K562 (cell line): ENCODE data around the gene GPR37L1.

Source experiments
- EWSR1 ChIP-seq: fragments of 450-650 bp; IDR thresholded peaks from 2 replicates; pipeline ENCODE4 v1.6.1; 2018; ENCODE audit warnings: borderline replicate concordance, mild to moderate bottlenecking, low read depth, moderate library complexity; ENCODE audit not compliant: partially characterized antibody
- EZH2 ChIP-seq: IDR thresholded peaks from 2 replicates; pipeline ENCODE4 v1.6.1; 2012; ENCODE audit warnings: low read depth, mild to moderate bottlenecking, inconsistent platforms, low read length, borderline replicate concordance
- NFYB ChIP-seq: IDR thresholded peaks from 2 replicates; pipeline ENCODE4 v1.6.1; 2011; ENCODE audit warnings: mild to moderate bottlenecking, moderate library complexity; ENCODE audit not compliant: insufficient read length; ENCODE audit errors: extremely low read depth
- NRF1 ChIP-seq, 2 experiments: fragments of 450-650 bp; IDR thresholded peaks in 1 of 2; conservative IDR thresholded peaks in 1 of 2; 2 replicates each; pipeline ENCODE4 v1.6.1; 2014; ENCODE audit warnings: mild to moderate bottlenecking in 2 of 2
- POLR2A ChIP-seq: fragments of 450-650 bp; conservative IDR thresholded peaks from 2 replicates; pipeline ENCODE4 v1.6.1; 2016
- POLR2AphosphoS5 ChIP-seq: IDR thresholded peaks from 2 replicates; pipeline ENCODE4 v1.6.1; 2011; ENCODE audit warnings: mild to moderate bottlenecking, low read depth, low read length, moderate library complexity; ENCODE audit not compliant: control insufficient read depth, insufficient read depth
- SMAD1 ChIP-seq: fragments of 150-350 bp; IDR thresholded peaks from 2 replicates; pipeline ENCODE4 v1.6.1; 2014; ENCODE audit warnings: low read length, low read depth; ENCODE audit not compliant: partially characterized antibody
- SMC3 ChIP-seq: conservative IDR thresholded peaks from 2 replicates; pipeline ENCODE4 v1.6.1; 2011; ENCODE audit warnings: low read depth, low read length, improper control_type of control experiment; ENCODE audit not compliant: insufficient read depth
- ZEB2 ChIP-seq: fragments of 450-650 bp; IDR thresholded peaks from 2 replicates; pipeline ENCODE4 v1.6.1; 2016
- TF ChIP-seq, protein P1 (sequence below), 3 experiments: IDR thresholded peaks in 2 of 3; conservative IDR thresholded peaks in 1 of 3; 2 replicates each; pipeline ENCODE4 v1.5.1; 2011 to 2012; ENCODE audit warnings: low read length in 3 of 3, mild to moderate bottlenecking in 3 of 3, control low read depth in 2 of 3, improper control_type of control experiment in 1 of 3, inconsistent platforms in 1 of 3, low read depth in 1 of 3, mixed read lengths in 1 of 3, moderate library complexity in 1 of 3; ENCODE audit not compliant: insufficient read depth in 2 of 3
- TF ChIP-seq, protein P2 (sequence below): sonication (generic); formaldehyde crosslinking; IDR thresholded peaks from 2 replicates; pipeline ENCODE4 v1.8.0; 2022; ENCODE audit warnings: mild to moderate bottlenecking, missing genetic modification reagents, borderline replicate concordance
- TF ChIP-seq, protein P3 (sequence below): sonication (generic); formaldehyde crosslinking; IDR thresholded peaks from 2 replicates; pipeline ENCODE4 v1.8.0; 2022; ENCODE audit warnings: missing genetic modification reagents, mild to moderate bottlenecking, borderline replicate concordance
- TF ChIP-seq, protein P4 (sequence below): sonication (generic); formaldehyde crosslinking; IDR thresholded peaks from 2 replicates; pipeline ENCODE4 v1.5.0; 2020; ENCODE audit warnings: missing genetic modification reagents
- TF ChIP-seq, protein P5 (sequence below): fragments of 450-650 bp; IDR thresholded peaks from 2 replicates; pipeline ENCODE4 v1.6.1; 2018; ENCODE audit not compliant: partially characterized antibody

DNA sequence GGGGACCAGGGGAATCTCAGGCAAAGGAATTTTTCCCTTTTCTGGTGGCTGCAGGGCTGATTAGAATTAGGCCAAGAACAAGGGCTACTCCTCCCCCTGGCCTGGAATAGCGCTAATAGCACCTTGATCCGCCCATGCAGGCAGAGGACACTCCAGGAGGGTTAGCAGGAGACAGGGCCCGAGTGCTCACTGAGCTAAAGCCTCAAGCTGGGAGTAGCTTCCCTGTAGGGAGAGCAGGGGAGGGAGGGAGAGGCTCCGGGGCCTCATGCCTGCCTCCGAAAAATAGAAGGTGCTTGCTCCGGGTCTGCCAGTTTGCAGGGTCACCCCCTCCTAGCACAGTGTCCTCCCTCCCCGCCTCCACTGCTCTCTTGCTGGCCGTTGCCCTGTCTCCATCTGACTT lies 33.9 kb downstream of the GPR37L1 start:
- TF ChIP-seq POLR2AphosphoS5 (no peak), NFYB (no peak), EZH2 (no peak), SMC3 (no peak), EWSR1 (no peak), NRF1 (conservative IDR thresholded peaks at IDR 0.05 in 1 of 2, IDR thresholded peaks at IDR 0.05 in 1 of 2) (no peak), ZEB2 (no peak), SMAD1 (no peak), POLR2A (no peak)
- TF ChIP-seq, protein P1, sequence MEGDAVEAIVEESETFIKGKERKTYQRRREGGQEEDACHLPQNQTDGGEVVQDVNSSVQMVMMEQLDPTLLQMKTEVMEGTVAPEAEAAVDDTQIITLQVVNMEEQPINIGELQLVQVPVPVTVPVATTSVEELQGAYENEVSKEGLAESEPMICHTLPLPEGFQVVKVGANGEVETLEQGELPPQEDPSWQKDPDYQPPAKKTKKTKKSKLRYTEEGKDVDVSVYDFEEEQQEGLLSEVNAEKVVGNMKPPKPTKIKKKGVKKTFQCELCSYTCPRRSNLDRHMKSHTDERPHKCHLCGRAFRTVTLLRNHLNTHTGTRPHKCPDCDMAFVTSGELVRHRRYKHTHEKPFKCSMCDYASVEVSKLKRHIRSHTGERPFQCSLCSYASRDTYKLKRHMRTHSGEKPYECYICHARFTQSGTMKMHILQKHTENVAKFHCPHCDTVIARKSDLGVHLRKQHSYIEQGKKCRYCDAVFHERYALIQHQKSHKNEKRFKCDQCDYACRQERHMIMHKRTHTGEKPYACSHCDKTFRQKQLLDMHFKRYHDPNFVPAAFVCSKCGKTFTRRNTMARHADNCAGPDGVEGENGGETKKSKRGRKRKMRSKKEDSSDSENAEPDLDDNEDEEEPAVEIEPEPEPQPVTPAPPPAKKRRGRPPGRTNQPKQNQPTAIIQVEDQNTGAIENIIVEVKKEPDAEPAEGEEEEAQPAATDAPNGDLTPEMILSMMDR (IDR thresholded peaks at IDR 0.05 in 2 of 3, conservative IDR thresholded peaks at IDR 0.05 in 1 of 3; ENCODE audit: insufficient read depth in 2 of 3, low read depth in 1 of 3, low read length in 3 of 3): no peak
- TF ChIP-seq, protein P2, sequence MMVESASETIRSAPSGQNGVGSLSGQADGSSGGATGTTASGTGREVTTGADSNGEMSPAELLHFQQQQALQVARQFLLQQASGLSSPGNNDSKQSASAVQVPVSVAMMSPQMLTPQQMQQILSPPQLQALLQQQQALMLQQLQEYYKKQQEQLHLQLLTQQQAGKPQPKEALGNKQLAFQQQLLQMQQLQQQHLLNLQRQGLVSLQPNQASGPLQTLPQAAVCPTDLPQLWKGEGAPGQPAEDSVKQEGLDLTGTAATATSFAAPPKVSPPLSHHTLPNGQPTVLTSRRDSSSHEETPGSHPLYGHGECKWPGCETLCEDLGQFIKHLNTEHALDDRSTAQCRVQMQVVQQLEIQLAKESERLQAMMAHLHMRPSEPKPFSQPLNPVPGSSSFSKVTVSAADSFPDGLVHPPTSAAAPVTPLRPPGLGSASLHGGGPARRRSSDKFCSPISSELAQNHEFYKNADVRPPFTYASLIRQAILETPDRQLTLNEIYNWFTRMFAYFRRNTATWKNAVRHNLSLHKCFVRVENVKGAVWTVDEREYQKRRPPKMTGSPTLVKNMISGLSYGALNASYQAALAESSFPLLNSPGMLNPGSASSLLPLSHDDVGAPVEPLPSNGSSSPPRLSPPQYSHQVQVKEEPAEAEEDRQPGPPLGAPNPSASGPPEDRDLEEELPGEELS: no peak
- TF ChIP-seq, protein P3, sequence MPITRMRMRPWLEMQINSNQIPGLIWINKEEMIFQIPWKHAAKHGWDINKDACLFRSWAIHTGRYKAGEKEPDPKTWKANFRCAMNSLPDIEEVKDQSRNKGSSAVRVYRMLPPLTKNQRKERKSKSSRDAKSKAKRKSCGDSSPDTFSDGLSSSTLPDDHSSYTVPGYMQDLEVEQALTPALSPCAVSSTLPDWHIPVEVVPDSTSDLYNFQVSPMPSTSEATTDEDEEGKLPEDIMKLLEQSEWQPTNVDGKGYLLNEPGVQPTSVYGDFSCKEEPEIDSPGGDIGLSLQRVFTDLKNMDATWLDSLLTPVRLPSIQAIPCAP: no peak
- TF ChIP-seq, protein P4, sequence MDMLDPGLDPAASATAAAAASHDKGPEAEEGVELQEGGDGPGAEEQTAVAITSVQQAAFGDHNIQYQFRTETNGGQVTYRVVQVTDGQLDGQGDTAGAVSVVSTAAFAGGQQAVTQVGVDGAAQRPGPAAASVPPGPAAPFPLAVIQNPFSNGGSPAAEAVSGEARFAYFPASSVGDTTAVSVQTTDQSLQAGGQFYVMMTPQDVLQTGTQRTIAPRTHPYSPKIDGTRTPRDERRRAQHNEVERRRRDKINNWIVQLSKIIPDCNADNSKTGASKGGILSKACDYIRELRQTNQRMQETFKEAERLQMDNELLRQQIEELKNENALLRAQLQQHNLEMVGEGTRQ (CRISPR knock-in tag): no peak
- TF ChIP-seq, protein P5, sequence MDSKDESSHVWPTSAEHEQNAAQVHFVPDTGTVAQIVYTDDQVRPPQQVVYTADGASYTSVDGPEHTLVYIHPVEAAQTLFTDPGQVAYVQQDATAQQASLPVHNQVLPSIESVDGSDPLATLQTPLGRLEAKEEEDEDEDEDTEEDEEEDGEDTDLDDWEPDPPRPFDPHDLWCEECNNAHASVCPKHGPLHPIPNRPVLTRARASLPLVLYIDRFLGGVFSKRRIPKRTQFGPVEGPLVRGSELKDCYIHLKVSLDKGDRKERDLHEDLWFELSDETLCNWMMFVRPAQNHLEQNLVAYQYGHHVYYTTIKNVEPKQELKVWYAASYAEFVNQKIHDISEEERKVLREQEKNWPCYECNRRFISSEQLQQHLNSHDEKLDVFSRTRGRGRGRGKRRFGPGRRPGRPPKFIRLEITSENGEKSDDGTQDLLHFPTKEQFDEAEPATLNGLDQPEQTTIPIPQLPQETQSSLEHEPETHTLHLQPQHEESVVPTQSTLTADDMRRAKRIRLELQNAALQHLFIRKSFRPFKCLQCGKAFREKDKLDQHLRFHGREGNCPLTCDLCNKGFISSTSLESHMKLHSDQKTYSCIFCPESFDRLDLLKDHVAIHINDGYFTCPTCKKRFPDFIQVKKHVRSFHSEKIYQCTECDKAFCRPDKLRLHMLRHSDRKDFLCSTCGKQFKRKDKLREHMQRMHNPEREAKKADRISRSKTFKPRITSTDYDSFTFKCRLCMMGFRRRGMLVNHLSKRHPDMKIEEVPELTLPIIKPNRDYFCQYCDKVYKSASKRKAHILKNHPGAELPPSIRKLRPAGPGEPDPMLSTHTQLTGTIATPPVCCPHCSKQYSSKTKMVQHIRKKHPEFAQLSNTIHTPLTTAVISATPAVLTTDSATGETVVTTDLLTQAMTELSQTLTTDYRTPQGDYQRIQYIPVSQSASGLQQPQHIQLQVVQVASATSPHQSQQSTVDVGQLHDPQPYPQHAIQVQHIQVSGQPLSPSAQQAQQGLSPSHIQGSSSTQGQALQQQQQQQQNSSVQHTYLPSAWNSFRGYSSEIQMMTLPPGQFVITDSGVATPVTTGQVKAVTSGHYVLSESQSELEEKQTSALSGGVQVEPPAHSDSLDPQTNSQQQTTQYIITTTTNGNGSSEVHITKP: no peak
